Uterus (tissue), 2 donors: ENCODE results near the gene CUBN.

Experiments used
- POLR2A ChIP-seq, 2 donors: fragments of 450-650 bp; IDR thresholded peaks; one replicate each; pipeline ENCODE4 v1.6.1; 2016; ENCODE audit warnings: antibody characterized with exemption in 2 of 2, mild to moderate bottlenecking in 1 of 2, moderate library complexity in 1 of 2
- TF ChIP-seq, protein P1 (sequence below), 4 experiments: fragments of 200-600 bp in 2 of 4; fragments of 450-650 bp in 2 of 4; sonication (generic) in 2 of 4; IDR thresholded peaks; one replicate each; pipeline ENCODE4 v1.5.1; 2016 to 2019; ENCODE audit warnings: antibody characterized with exemption in 4 of 4, mild to moderate bottlenecking in 2 of 4, moderate library complexity in 1 of 4

GRCh38 chr10:17101257-17101909 lies 28.2 kb downstream of the CUBN start:
- TF ChIP-seq, protein P1, sequence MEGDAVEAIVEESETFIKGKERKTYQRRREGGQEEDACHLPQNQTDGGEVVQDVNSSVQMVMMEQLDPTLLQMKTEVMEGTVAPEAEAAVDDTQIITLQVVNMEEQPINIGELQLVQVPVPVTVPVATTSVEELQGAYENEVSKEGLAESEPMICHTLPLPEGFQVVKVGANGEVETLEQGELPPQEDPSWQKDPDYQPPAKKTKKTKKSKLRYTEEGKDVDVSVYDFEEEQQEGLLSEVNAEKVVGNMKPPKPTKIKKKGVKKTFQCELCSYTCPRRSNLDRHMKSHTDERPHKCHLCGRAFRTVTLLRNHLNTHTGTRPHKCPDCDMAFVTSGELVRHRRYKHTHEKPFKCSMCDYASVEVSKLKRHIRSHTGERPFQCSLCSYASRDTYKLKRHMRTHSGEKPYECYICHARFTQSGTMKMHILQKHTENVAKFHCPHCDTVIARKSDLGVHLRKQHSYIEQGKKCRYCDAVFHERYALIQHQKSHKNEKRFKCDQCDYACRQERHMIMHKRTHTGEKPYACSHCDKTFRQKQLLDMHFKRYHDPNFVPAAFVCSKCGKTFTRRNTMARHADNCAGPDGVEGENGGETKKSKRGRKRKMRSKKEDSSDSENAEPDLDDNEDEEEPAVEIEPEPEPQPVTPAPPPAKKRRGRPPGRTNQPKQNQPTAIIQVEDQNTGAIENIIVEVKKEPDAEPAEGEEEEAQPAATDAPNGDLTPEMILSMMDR (IDR thresholded peaks at IDR 0.05): no peak
- TF ChIP-seq POLR2A (IDR thresholded peaks at IDR 0.05): no peak
